ENCODE data around the gene DRC1.

Gene DRC1

GRCh38 chr2:26488463-26489212 is 86.9 kb downstream of the DRC1 start:
- Histone ChIP-seq H3K36me3 (ENCODE audit: insufficient read depth, insufficient read length, low read length) (no peaks in the 10 kb centered on the region), H3K4me3 (ENCODE audit: insufficient read length, low read depth) (no peak overlapping the region), H3K9me3 (ENCODE audit: insufficient read depth, low read length) (no peaks in the 10 kb centered on the region), H3K9ac (ENCODE audit: insufficient read length, low read depth) (no peak overlapping the region), H3K27me3 (ENCODE audit: insufficient read depth, insufficient read length) (no peaks in the 10 kb centered on the region), H3K4me1 (ENCODE audit: insufficient read depth, insufficient read length) (no peaks in the 10 kb centered on the region)
- TF ChIP-seq YY1 (IDR thresholded peaks at IDR 0.05; ENCODE audit: insufficient read depth, insufficient read length) (no peak), SUZ12 (IDR thresholded peaks at IDR 0.05; ENCODE audit: extremely low read depth, insufficient read depth, insufficient read length) (no peak), ZNF274 (IDR thresholded peaks at IDR 0.05; ENCODE audit: low read depth, low read length) (no peak)
- DNase-seq (ENCODE audit: low read depth, low spot score), result no peak

- Histone ChIP-seq H3K4me3 (ENCODE audit: insufficient read length, low read depth) (no peak overlapping the region), H3K36me3 (ENCODE audit: insufficient read depth, insufficient read length, low read length) (no peaks in the 10 kb centered on the region), H3K27me3 (ENCODE audit: insufficient read depth, insufficient read length) (no peaks in the 10 kb centered on the region), H3K9me3 (ENCODE audit: insufficient read depth, low read length) (no peaks in the 10 kb centered on the region), H3K4me1 (ENCODE audit: insufficient read depth, insufficient read length) (no peaks in the 10 kb centered on the region), H3K9ac (ENCODE audit: insufficient read length, low read depth) (no peak overlapping the region)
- no peak for DNase-seq (ENCODE audit: low read depth, low spot score)
- no peak for TF ChIP-seq ZNF274 (IDR thresholded peaks at IDR 0.05; ENCODE audit: low read depth, low read length)
- TF ChIP-seq SUZ12 (IDR thresholded peaks at IDR 0.05; ENCODE audit: extremely low read depth, insufficient read depth, insufficient read length), result no peak
- no peak for TF ChIP-seq YY1 (IDR thresholded peaks at IDR 0.05; ENCODE audit: insufficient read depth, insufficient read length)
Observed at GRCh38 chr2:26489213-26489850, 87.6 kb downstream of the DRC1 start.

GRCh38 chr2:26491563-26492167 is 89.9 kb downstream of the DRC1 start:
- no peaks in the 10 kb centered on the region for H3K4me1 ChIP-seq (ENCODE audit: insufficient read depth, insufficient read length)
- no peaks in the 10 kb centered on the region for H3K9me3 ChIP-seq (ENCODE audit: insufficient read depth, low read length)
- TF ChIP-seq ZNF274 (IDR thresholded peaks at IDR 0.05; ENCODE audit: low read depth, low read length), result no peak
- no peak for TF ChIP-seq SUZ12 (IDR thresholded peaks at IDR 0.05; ENCODE audit: extremely low read depth, insufficient read depth, insufficient read length)
- no peak for TF ChIP-seq YY1 (IDR thresholded peaks at IDR 0.05; ENCODE audit: insufficient read depth, insufficient read length)
- no peaks in the 10 kb centered on the region for H3K36me3 ChIP-seq (ENCODE audit: insufficient read depth, insufficient read length, low read length)
- H3K4me3 ChIP-seq (ENCODE audit: insufficient read length, low read depth), result no peak overlapping the region
- no peak overlapping the region for H3K9ac ChIP-seq (ENCODE audit: insufficient read length, low read depth)
- DNase-seq (ENCODE audit: low read depth, low spot score), result no peak
- H3K27me3 ChIP-seq (ENCODE audit: insufficient read depth, insufficient read length), result no peaks in the 10 kb centered on the region

GRCh38 chr2:26492749-26493515 is 91.2 kb downstream of the DRC1 start:
- no peaks in the 10 kb centered on the region for H3K4me1 ChIP-seq (ENCODE audit: insufficient read depth, insufficient read length)
- H3K36me3 ChIP-seq (ENCODE audit: insufficient read depth, insufficient read length, low read length), result no peaks in the 10 kb centered on the region
- no peak for DNase-seq (ENCODE audit: low read depth, low spot score)
- no peak for TF ChIP-seq ZNF274 (IDR thresholded peaks at IDR 0.05; ENCODE audit: low read depth, low read length)
- no peak for TF ChIP-seq SUZ12 (IDR thresholded peaks at IDR 0.05; ENCODE audit: extremely low read depth, insufficient read depth, insufficient read length)
- TF ChIP-seq YY1 (IDR thresholded peaks at IDR 0.05; ENCODE audit: insufficient read depth, insufficient read length), result no peak
- H3K9ac ChIP-seq (ENCODE audit: insufficient read length, low read depth), result no peak overlapping the region
- H3K9me3 ChIP-seq (ENCODE audit: insufficient read depth, low read length), result no peaks in the 10 kb centered on the region
- H3K4me3 ChIP-seq (ENCODE audit: insufficient read length, low read depth), result no peak overlapping the region
- H3K27me3 ChIP-seq (ENCODE audit: insufficient read depth, insufficient read length), result no peaks in the 10 kb centered on the region

- H3K4me3 ChIP-seq (ENCODE audit: insufficient read length, low read depth), result no peak overlapping the region
- H3K36me3 ChIP-seq (ENCODE audit: insufficient read depth, insufficient read length, low read length), result no peaks in the 10 kb centered on the region
- no peaks in the 10 kb centered on the region for H3K4me1 ChIP-seq (ENCODE audit: insufficient read depth, insufficient read length)
- no peak overlapping the region for H3K9ac ChIP-seq (ENCODE audit: insufficient read length, low read depth)
- no peak for TF ChIP-seq ZNF274 (IDR thresholded peaks at IDR 0.05; ENCODE audit: low read depth, low read length)
- TF ChIP-seq YY1 (IDR thresholded peaks at IDR 0.05; ENCODE audit: insufficient read depth, insufficient read length), result no peak
- TF ChIP-seq SUZ12 (IDR thresholded peaks at IDR 0.05; ENCODE audit: extremely low read depth, insufficient read depth, insufficient read length), result no peak
- no peak for DNase-seq (ENCODE audit: low read depth, low spot score)
- no peaks in the 10 kb centered on the region for H3K9me3 ChIP-seq (ENCODE audit: insufficient read depth, low read length)
- no peaks in the 10 kb centered on the region for H3K27me3 ChIP-seq (ENCODE audit: insufficient read depth, insufficient read length)
Observed at GRCh38 chr2:26493566-26493965, 91.8 kb downstream of the DRC1 start.

- H3K4me3 ChIP-seq (ENCODE audit: insufficient read length, low read depth), result no peak overlapping the region
- DNase-seq (ENCODE audit: low read depth, low spot score), result no peak
- H3K9ac ChIP-seq (ENCODE audit: insufficient read length, low read depth), result no peak overlapping the region
- no peaks in the 10 kb centered on the region for H3K9me3 ChIP-seq (ENCODE audit: insufficient read depth, low read length)
- no peaks in the 10 kb centered on the region for H3K36me3 ChIP-seq (ENCODE audit: insufficient read depth, insufficient read length, low read length)
- no peak for TF ChIP-seq ZNF274 (IDR thresholded peaks at IDR 0.05; ENCODE audit: low read depth, low read length)
- TF ChIP-seq SUZ12 (IDR thresholded peaks at IDR 0.05; ENCODE audit: extremely low read depth, insufficient read depth, insufficient read length), result no peak
- TF ChIP-seq YY1 (IDR thresholded peaks at IDR 0.05; ENCODE audit: insufficient read depth, insufficient read length), result no peak
- H3K27me3 ChIP-seq (ENCODE audit: insufficient read depth, insufficient read length), result no peaks in the 10 kb centered on the region
- no peaks in the 10 kb centered on the region for H3K4me1 ChIP-seq (ENCODE audit: insufficient read depth, insufficient read length)
Observed at GRCh38 chr2:26494199-26494598, 92.5 kb downstream of the DRC1 start.

Data from NT2/D1 (cell line).